ENCODE measurements around the gene TBC1D14.

DNA sequence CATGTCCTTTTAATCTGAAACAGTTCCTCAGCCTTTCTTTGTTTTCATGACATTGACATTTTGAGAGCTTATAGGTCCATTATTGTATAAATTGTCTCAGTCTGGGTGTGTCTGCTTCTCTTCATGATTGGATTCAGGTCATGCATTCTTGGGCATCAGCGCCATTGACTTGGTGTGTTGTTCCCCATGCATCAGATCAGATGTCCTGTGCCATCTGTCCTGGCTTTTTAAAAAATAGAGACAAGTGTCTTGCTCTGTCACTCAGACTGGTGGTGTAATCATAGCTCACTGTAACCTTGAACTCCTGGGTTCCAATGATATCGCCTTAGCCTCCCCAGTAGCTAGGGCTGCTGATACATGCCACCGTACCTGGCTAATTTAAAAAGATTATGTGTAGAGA is 55.7 kb downstream of the TBC1D14 start:
- TF ChIP-seq CTCF (IDR thresholded peaks at IDR 0.05; ENCODE audit: poor library complexity) (no peak), EZH2 (IDR thresholded peaks at IDR 0.05; ENCODE audit: borderline replicate concordance) (no peak)
